Activated B cell treated with CpG ODN at 0.5 μM for 24 hours (primary cell): ENCODE results near the gene KRT13. TPM values are rescaled to one million over a fixed set of nuclear protein-coding genes. Genes with fewer than 3 reads are reported as not detected.

Experiments
- ATAC-seq: fragments of 200-7000 bp; cut with Tn5 transposase; one replicate; pipeline ENCODE4 v1.10.0; 2021; ENCODE audit warnings: low read depth, mild to moderate bottlenecking, moderate library complexity
- CTCF ChIA-PET: fragments of 350-600 bp; sonication (Branson Sonifier 250); formaldehyde crosslinking; loops from one replicate; lab custom pipeline; 2021; ENCODE audit warnings: antibody characterized with exemption; lab: Charles Lee
- POLR2A ChIA-PET: fragments of 350-600 bp; sonication (Branson Sonifier 250); formaldehyde crosslinking; loops from one replicate; lab custom pipeline; 2021; ENCODE audit warnings: antibody characterized with exemption; lab: Charles Lee
- DNase-seq: peaks from one replicate; pipeline ENCODE4 v3.0.0; 2022
- H3K27ac Mint-ChIP-seq: one replicate; pipeline ENCODE4 v1.8.0; 2020; ENCODE audit warnings: mixed read lengths
- H3K27me3 Mint-ChIP-seq: one replicate; pipeline ENCODE4 v1.8.0; 2021; ENCODE audit warnings: mixed read lengths
- H3K36me3 Mint-ChIP-seq: one replicate; pipeline ENCODE4 v1.8.0; 2021; ENCODE audit warnings: low read depth, mixed read lengths
- H3K4me1 Mint-ChIP-seq: one replicate; pipeline ENCODE4 v1.8.0; 2021; ENCODE audit warnings: mixed read lengths
- H3K4me3 Mint-ChIP-seq: one replicate; pipeline ENCODE4 v1.8.0; 2020; ENCODE audit warnings: mild to moderate bottlenecking, mixed read lengths
- H3K9me3 Mint-ChIP-seq: one replicate; pipeline ENCODE4 v1.8.0; 2020; ENCODE audit warnings: mixed read lengths
- intact Hi-C: fragments of 100-400 bp; cut with micrococcal nuclease; formaldehyde crosslinking; loops from one replicate; pipeline ENCODE4 v1.15.1; 2024
- total RNA-seq: library from RNA; stranded (reverse); gene quantifications from 2 replicates; pipeline ENCODE4 v1.2.3, GENCODE V29; 2022
- TF ChIP-seq, protein P1 (sequence below): fragments of 200-600 bp; IDR thresholded peaks from one replicate; pipeline ENCODE4 v1.8.0; 2022; ENCODE audit warnings: antibody characterized with exemption, mild to moderate bottlenecking

Gene KRT13
- total RNA-seq, 1 donor from 2014 or later = not detected

DNA sequence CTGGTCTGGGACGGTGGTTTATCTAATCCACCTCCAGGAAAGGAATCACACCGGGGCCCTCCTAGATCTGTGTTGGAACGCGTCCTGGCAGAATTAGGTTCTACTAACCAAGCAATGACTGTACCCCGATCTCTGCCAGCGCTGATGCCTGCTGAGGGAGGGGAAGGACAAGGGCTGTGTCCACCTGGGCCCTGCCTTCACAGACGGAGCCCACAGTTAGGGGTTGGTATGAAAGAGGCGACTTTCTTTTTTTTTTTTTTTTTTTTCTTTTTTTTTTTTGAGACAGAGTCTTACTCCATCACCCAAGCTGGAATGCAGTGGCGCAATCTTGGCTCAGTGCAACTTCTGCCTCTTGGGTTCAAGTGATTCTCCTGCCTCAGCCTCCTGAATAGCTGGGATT is 32.6 kb upstream of the KRT13 start:
- Mint-ChIP-seq H3K27me3 (peaks cover 38% of the 10 kb centered on the region), H3K9me3 (no peaks in the 10 kb centered on the region), H3K4me1 (no peaks in the 10 kb centered on the region), H3K27ac (no peak overlapping the region), H3K36me3 (no peaks in the 10 kb centered on the region), H3K4me3 (no peak overlapping the region)
- ChIA-PET POLR2A (no interaction called here), CTCF (no interaction called here)
- intact Hi-C loops = no loop called here
- TF ChIP-seq, protein P1, sequence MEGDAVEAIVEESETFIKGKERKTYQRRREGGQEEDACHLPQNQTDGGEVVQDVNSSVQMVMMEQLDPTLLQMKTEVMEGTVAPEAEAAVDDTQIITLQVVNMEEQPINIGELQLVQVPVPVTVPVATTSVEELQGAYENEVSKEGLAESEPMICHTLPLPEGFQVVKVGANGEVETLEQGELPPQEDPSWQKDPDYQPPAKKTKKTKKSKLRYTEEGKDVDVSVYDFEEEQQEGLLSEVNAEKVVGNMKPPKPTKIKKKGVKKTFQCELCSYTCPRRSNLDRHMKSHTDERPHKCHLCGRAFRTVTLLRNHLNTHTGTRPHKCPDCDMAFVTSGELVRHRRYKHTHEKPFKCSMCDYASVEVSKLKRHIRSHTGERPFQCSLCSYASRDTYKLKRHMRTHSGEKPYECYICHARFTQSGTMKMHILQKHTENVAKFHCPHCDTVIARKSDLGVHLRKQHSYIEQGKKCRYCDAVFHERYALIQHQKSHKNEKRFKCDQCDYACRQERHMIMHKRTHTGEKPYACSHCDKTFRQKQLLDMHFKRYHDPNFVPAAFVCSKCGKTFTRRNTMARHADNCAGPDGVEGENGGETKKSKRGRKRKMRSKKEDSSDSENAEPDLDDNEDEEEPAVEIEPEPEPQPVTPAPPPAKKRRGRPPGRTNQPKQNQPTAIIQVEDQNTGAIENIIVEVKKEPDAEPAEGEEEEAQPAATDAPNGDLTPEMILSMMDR = no peak
- ATAC-seq = no peak
- DNase-seq = no peak

DNA sequence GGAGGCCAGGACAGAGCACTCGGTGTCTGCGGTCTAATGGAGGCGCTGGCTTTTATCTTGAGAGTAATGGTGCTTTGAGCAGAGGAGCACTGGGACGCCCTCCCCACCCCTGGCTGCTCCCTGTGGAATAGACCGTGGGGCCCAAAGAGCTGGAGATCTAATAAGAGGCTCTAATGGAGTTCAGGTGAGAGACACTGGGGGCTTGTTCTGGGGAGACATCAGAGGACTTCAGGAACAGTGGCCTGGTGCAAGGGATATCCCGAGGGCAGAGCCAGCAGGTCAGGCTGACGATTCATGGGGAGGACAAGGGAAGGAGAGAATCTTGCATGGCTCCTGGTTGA is 32.2 kb upstream of the KRT13 start:
- POLR2A ChIA-PET = no interaction called here
- Mint-ChIP-seq H3K9me3 (no peaks in the 10 kb centered on the region), H3K4me1 (no peaks in the 10 kb centered on the region), H3K27me3 (peaks cover 42% of the 10 kb centered on the region), H3K36me3 (no peaks in the 10 kb centered on the region), H3K27ac (no peak overlapping the region), H3K4me3 (no peak overlapping the region)
- ATAC-seq = no peak
- TF ChIP-seq, protein P1 = no peak
- CTCF ChIA-PET = no interaction called here
- no peak for DNase-seq
- intact Hi-C loops = no loop called here

DNA sequence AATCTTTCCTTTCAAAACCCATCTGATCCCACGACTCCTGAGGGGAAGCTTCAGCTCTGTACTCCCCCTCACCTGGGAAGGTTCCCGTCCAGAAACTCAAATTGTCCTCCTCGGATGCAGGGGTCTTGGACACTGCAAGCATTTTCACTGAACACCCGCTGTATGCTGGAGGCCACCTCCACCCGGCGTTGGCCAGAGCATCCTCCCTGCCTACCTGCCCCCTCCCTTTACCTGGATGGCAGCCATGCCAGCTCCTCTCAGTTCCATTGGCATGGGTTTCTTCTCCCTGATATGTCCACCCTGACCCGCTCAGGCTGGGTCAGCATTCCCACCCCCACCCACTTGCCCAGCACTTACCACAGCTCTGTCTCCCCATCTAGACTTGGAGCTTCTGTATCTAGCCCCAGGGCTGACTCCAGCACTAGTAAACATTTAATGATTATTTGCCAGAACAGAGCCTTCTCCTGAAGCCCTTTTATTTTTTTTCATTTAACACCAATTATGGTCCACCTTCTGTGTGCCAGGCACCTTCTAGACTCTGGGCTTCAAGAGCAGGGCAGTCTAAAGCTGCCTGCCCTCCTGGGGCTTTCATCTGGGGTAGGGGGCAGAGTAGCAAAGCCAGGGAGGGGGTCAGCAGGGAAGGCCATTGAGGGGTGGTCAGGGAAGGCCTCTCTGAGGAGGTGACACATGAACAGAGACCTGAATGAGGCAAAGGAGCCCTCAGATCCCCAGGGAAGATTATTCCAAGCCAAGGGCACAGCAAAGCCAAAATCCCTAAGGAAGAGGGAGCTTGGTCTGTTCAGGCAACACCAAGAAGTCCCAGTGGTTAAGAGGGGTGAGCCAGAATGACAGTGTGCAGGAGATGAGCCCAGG is 31.6 kb upstream of the KRT13 start:
- Mint-ChIP-seq H3K4me1 (no peaks in the 10 kb centered on the region), H3K27ac (no peak overlapping the region), H3K9me3 (no peaks in the 10 kb centered on the region), H3K27me3 (peaks cover 45% of the 10 kb centered on the region), H3K36me3 (no peaks in the 10 kb centered on the region), H3K4me3 (no peak overlapping the region)
- intact Hi-C loops = no loop called here
- POLR2A ChIA-PET = no interaction called here
- CTCF ChIA-PET = no interaction called here
- TF ChIP-seq, protein P1 = no peak
- DNase-seq (no peak), ATAC-seq (no peak)

DNA sequence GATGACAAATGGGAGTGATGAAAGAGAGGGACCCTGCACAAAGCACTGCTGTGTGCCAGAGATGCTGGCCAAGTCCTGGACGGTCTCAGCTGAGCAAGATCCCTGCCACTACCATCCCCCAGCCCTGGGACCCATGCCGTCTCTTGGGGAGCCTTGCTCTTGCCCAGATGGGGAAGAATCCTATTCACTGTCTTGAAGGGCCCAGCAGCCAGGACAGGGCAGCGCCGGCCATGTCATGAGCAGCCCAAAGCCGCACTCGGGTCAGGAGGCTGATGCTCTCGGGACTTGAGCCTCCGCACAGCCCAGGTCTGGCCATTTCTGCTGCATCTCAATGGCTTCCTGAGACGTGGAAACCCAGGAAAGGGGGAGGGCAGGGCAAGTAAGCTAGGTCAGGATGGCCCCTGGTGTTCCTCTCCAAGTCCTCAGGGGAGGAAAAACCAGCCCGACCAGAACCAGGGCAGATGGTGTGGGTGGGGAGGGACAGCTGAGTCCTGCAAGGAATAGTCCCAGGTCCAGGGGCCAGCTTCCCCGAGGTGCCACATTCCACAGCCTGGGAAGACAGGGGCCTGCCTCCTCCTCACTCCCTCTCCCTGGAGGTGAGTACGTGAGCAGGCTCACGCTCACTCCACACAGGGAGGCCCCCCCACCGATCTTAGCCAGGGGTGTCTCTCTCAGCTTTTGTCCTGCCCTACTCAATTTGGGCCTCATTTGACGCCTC is 30.5 kb upstream of the KRT13 start:
- ATAC-seq (no peak), DNase-seq (no peak)
- H3K36me3 Mint-ChIP-seq = no peaks in the 10 kb centered on the region
- no peak overlapping the region for H3K4me3 Mint-ChIP-seq
- ChIA-PET CTCF (no interaction called here), POLR2A (no interaction called here)
- intact Hi-C loops = no loop called here
- H3K27me3 Mint-ChIP-seq = peaks cover 52% of the 10 kb centered on the region
- H3K9me3 Mint-ChIP-seq = no peaks in the 10 kb centered on the region
- H3K4me1 Mint-ChIP-seq = no peaks in the 10 kb centered on the region
- no peak overlapping the region for H3K27ac Mint-ChIP-seq
- TF ChIP-seq, protein P1 = no peak

DNA sequence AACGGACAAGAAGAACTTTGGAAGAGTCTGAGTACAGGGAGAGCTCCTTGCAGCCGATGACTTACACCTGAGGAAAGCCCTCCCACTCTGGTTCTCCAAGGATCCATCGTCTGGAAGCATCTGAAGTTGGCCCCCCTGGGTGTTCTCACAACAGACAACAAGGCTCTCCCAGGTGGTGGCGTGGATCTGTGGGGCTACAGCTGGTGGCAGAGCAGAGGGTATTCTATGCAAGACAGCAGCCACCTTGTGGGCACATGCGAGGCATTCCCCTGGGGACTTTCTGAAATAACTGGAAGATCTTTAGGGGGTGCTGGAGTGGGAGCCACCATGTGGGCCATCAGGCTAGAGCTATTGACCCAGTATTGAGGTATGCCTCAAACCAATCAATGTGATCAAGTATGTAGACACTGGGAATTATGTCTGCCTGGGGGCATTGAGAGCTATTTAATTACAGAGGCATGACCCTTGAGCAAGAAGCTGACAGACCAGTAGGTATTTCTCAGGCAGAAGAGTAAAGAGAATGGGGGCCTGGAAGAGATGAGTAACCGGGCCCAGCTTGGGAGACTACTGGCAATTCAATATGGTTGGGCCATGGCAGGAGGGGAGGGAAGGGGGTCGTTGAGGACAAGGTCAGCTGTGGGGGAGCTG is 29.6 kb upstream of the KRT13 start:
- Mint-ChIP-seq H3K4me3 (no peak overlapping the region), H3K4me1 (no peaks in the 10 kb centered on the region), H3K36me3 (no peaks in the 10 kb centered on the region), H3K27ac (no peak overlapping the region), H3K9me3 (no peaks in the 10 kb centered on the region), H3K27me3 (peaks cover 58% of the 10 kb centered on the region)
- intact Hi-C loops = no loop called here
- no peak for ATAC-seq
- DNase-seq = no peak
- ChIA-PET POLR2A (no interaction called here), CTCF (no interaction called here)
- TF ChIP-seq, protein P1 = no peak
